Activated T-cell treated with anti-CD3 and anti-CD28 coated beads for 24 hours (primary cell): ENCODE results near the gene PKMYT1.

Experiments
- DNase-seq: peaks from one replicate; pipeline ENCODE4 v3.0.0-alpha.2; 2020; ENCODE audit warnings: low read depth

PKMYT1 gene

GRCh38 chr16:2996298-2996697, 16.1 kb upstream of the PKMYT1 start:
- DNase-seq, result no peak

DNA sequence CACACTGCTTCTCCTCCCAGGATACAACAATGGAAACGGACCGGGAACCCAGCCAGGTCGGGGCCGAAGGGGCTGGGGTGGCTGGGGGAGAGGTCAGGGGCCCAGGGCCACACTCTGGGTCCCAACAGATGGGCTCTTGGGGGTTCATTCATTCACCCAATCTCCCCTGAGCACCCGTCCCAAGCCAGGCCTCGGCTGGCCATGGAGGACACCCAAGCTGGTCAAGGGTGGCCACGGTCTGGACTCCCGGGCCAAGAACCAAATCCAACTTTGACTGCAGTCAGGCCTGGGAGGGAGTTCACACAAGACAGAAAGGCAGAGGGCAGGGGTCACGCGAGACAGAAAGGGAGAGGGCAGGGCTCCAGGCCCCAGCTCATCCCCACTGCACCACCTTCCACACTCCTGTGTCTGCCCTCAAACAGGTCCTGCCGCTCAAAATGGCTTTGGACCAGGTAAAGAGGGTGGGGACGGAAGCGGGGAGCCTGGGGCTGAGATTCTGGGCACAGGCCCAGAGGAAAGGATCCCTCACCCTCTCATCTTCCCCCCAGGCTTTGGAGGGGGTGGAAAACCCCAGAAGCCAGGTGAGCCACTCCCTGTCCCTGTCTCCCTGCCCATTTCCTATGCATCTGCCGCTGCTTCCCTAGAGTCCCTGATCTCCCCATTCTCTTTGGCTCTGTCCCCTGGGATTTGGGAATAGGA, 12.3 kb upstream of the PKMYT1 start:
- no peak for DNase-seq

DNA sequence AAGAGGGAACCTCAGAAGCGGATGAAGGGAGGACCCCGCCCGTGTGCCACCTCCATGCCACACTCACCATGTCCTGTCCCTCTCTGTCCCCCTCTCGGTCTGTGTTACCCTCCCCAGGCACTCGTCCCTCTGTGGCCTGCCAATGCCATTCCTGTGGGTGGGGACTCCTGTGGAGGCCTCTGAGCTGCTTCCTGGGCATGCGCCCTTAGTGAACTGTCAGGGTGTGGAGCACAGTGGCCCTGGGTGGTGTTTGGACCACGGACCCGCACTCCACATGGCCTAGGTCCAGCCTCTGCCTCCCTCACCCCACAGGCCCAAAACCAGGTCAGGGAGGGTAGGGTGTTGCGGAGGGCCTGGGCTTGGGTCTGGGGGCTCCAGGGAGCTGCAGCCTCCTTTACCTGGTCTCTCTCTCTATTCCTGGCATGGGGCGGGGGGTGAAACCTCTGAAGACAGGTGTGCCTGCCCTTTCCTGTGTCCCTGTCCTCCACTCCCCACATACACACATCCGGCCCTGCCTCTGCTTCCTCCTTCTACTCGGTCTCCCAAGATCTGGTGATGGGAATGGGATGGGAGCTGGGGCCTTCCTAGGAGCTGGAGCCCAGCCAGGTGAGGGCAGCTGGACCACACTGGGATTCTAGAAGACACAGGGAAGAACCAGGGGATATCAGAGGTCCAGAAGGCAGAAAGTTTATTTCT, 11.5 kb upstream of the PKMYT1 start:
- no peak for DNase-seq

DNA sequence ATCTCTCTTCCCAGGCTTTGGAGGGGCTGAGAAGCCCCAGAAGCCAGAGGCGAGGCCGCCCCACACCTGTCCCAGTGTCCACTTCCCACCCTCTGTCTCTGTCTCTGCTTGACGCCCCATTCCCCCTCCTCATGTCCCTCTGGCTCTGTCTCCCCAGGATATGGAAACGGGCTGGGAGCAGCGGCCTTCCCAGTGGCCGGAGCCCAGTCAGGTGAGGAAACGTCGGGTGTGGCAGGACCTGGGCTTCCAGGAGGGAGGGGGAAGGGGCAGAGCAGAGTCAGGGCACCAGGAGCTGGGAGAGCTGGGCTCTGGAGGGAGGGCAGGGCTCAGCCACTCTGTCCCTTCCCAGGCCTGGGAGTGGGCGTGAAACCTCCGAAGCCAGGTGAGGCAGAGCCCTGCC, 10.6 kb upstream of the PKMYT1 start:
- no peak for DNase-seq

- no peak for DNase-seq
Observed at GRCh38 chr16:2988590-2989099, 8.4 kb upstream of the PKMYT1 start.

- DNase-seq, result no peak
Observed at GRCh38 chr16:2987833-2988232, 7.6 kb upstream of the PKMYT1 start.

DNA sequence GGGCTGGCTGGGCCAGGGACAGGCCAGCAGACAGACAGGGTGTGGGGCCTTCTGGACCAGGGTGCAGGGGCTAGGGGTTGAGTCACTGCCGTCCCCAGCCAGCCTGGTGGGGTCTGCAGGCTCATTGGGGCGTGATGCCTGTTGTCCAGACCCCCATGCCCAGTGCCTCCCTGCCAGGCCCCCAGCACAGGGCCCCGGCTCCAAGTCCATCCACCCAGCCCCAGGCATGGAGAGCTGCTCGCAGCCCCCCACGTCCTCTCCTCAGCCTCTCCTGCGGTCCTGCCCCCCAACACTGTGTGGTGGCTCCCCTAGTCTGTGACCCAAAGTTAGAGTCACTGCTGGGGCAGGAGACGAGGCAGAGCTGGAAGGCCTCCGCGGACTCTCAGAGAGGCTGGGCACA, 7.0 kb upstream of the PKMYT1 start:
- no peak for DNase-seq

- DNase-seq, result no peak
Observed at GRCh38 chr16:2986623-2987188, 6.5 kb upstream of the PKMYT1 start.

DNA sequence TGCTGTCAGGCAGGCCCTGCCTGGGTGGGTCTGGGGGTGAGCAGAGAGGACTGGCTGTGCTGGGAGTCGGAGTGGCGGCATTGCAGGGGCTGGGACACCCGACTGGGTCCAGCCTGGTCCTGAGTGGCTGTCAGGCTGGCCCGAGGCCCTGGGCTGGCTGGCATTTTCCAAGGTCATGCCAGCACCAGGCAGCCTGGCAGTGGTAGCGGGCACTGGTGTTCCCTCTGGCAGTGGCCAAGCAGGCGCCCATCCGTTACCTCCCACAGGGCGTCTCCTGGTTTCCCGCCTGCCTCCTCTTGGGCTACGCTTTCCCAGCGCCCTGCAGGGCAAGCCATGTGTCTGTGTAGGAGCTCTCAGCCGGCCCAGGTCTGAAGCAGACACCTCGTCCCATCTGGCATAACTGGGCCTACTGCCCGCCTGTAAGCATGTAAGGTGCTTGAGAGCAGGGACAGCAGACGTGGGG, 5.7 kb upstream of the PKMYT1 start:
- no peak for DNase-seq

DNA sequence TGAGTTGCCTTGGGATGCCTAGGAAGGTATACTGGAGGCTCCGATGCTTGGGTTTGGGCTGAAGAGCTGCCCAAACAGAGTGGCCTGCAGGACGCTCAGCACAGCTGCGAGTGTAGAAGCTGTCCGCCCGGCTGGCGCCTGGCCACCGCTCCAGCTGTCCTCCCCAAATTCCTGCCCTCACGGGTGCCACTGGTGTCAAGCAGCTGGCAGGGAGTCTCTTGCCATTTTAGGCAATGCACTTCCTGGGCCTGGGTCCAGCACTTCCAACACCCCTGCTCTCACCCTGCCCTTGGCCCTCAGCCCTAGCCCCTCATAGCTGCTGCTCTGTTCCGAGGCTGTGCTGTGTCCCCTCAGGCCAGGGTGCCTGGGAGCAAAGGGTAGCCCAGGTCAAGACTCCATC, 5.2 kb upstream of the PKMYT1 start:
- DNase-seq, result no peak

- DNase-seq, result peak; percentile 65
Observed at GRCh38 chr16:2983706-2984136, 3.5 kb upstream of the PKMYT1 start.

DNA sequence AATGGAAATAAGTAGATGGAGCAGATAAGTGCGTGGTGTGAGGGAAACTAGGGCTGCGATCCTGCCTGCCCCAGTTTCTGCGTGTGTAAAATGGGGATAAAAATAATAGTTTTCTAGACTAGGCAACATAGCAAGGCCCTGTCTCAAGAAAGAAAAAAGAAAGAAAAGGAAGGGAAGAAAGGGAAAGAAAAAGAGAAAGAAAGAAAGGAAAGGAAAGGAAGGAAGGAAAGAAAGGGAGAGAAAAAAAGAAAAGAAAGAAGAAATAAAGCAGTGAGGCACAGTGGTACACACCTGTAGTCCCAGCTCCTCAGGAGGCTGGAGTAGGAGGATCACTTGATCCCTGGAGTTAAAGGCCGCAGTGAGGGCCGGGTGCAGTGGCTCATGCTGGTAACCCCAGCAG, 2.2 kb upstream of the PKMYT1 start:
- DNase-seq, result no peak

DNA sequence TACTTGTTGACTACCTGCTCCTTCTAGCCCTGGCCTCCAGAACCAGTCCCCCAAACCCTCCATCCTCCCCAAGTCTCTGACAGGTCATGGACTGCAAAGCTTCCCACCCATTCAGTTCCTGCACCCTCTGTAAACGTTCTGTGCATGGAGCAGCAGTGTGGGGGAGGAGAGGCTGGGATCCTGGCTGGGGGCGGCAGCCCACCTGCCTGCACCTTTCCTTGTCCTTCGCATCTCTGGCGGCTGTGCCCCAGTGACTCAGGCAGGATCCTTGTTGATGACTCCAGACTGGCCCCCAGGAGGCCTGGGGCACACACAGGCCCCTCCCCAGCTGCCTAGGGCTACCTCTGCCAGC, 1.6 kb upstream of the PKMYT1 start:
- no peak for DNase-seq

DNA sequence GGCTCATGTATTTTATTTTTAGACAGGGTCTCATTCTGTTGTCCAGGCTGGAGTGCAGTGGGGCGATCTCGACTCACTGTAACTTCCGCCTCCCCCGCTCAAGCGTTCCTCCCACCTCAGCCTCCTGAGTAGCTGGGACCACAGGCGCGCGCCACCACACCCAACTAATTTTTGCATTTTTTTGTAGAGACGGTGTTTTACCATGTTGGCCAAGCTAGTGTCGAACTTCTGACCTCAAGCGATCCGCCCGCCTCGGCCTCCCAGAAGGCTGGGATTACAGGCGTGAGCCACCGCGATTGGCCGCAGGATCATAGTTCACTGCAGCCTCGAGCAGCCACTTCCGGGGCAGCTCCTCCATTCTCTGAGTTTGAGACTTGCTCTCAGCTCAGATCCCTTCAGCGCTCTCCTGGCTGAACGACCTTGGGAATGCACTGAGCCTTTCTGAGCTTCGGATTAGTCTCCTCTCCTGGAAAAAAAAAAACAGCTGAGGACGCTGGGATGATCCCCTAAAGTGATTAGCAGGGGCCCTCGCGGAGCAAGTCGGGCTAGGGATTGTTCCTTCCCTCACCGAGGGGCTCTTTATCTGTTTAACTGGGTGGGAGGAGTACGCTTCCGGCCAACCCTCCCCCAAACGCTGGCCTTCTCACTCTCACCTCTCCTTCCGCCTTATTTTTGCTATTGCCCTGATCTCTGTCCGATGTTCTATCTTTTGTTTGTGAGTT, 1.1 kb upstream of the PKMYT1 start:
- no peak for DNase-seq

DNA sequence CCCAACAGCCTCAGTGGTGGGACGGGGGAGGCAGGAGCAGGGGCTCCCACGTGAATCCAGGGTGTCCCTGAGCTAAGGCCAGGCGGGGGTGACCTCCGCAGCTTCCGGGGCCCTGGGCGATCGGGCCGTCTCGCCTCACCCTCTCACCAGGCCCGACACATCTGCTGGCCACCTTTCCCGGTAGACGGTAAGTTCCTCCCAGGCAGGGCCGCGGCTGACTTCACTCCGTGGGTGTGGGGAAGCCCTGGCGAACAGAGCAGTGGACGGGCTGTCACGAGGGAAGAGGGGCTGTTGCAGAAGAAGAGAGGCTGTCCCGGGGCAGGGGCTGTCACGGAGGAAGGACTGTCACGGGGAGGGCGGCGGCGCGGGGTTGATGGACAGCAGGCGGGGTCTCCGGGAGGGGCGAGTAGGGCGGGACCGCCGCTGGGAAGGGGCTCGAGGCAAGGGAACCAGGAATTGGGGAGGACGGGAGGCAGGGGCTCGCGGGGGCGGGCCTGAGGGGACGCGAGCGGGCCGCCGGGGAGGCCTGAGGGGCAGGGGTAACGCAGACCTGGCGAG, 498 bp downstream of the PKMYT1 start:
- no peak for DNase-seq

DNA sequence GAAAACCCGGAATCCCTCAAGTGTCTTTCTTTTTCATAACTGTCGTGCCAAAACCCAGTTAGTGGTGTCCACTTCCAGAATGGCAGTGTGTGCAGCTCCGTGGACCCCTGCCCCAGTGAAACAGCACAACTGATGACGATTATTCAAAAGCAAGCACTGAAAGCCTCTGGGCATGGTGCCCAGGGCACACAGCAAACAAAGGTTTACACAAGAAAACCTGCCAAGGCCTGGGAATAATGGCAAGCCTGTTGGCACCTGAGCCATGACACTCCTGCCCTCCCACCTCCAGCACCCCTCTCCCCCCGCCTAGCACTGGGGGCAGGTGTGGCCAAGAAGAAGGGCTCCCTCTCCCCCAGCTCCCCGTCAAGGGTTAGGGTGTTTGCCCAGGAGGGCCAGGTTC, 2.8 kb downstream of the PKMYT1 start:
- no peak for DNase-seq

- no peak for DNase-seq
Observed at GRCh38 chr16:2976673-2977072, 3.6 kb downstream of the PKMYT1 start.

DNA sequence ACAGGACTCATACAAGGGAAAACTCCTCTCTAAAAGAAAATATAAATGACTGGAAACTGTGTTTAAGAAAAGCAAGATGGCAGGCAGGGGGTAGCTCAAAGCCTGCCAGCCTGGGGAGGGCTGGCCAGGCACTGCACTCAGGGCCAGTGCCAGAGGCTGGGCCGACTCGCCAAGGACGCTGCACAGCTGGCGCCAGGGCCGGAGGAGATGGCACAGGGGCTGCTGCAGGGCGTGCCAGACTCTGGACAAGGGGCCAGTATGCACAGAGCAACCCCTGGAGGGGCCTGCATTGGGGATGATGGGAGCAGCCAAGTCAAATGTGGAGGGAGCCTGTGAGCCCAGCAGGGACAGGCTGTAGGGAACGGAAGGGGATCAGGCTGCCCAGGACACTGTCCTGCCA, 4.0 kb downstream of the PKMYT1 start:
- DNase-seq, result no peak

DNA sequence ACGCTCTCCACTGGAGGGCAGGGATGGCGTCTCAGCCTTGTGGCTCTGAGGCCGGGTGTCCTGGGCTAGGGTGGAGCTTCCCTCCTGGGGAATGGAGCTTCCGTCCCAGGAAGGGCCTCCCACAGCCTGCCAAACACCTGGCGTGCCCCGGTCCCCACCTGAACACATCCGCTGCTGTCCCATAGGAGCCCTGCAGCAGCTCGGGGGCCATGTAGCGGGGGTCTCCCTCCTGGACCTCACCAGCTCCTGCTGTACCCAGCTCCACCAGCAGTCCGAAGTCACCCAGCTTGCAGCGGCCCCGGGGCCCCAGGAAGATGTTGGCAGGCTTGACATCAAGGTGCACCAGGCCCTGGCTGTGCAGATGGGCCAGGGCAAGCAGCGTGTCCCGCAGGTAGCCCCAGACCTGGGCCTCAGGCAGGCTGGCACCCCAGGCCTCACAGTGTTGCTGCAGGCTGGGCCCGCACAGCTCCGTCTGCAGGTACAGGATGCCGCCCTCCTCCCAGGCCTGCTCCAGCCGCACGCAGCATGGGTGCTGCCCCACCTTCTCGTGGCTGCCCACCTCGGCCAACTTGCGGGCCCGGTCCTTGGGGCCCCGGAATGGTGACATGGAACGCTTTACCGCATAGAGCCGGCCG, 5.0 kb downstream of the PKMYT1 start:
- no peak for DNase-seq

GRCh38 chr16:2974319-2975056, 5.8 kb downstream of the PKMYT1 start:
- DNase-seq, result no peak
